Measurements from ENCODE around the gene LYSMD4. TPM values are rescaled to one million over a fixed set of nuclear protein-coding genes. Genes with fewer than 3 reads are reported as not detected.

LYSMD4 gene
- total RNA-seq, 1 donor from 2014 or later = 14.7 TPM

DNA sequence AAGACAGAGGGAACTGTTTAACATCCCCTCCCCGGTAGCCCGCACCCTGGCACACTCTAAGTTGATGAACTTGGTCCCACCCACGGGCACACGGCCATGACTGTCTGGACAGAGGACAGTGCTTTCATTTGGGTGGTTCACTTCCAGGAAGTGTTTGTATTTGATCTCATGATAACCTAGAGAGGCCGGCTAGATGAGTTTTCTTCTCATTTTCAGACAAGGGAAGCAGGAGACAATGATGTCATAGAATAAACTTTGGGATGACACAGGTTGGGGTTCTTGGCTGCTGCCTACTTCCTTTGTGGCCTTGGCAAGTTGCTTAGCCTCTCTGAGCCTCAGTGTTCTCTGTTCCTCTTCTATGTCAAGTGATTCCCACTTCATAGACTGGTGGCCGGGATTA is 16.1 kb upstream of the LYSMD4 start:
- DNase-seq (ENCODE audit: extremely low spot score in 2 of 2) = no peak
- intact Hi-C loops (cut with DNase I) = no loop called here
- H3K9me3 ChIP-seq = no peaks in the 10 kb centered on the region
- H3K36me3 ChIP-seq = no peaks in the 10 kb centered on the region
- H3K4me1 ChIP-seq = no peaks in the 10 kb centered on the region
- no peak overlapping the region for H3K27ac ChIP-seq
- TF ChIP-seq POLR2AphosphoS5 (IDR thresholded peaks at IDR 0.05; ENCODE audit: insufficient read depth in 1 of 2, low read depth in 1 of 2) = peak in 1 of 2 donors; percentile 28
- TF ChIP-seq, protein P1, sequence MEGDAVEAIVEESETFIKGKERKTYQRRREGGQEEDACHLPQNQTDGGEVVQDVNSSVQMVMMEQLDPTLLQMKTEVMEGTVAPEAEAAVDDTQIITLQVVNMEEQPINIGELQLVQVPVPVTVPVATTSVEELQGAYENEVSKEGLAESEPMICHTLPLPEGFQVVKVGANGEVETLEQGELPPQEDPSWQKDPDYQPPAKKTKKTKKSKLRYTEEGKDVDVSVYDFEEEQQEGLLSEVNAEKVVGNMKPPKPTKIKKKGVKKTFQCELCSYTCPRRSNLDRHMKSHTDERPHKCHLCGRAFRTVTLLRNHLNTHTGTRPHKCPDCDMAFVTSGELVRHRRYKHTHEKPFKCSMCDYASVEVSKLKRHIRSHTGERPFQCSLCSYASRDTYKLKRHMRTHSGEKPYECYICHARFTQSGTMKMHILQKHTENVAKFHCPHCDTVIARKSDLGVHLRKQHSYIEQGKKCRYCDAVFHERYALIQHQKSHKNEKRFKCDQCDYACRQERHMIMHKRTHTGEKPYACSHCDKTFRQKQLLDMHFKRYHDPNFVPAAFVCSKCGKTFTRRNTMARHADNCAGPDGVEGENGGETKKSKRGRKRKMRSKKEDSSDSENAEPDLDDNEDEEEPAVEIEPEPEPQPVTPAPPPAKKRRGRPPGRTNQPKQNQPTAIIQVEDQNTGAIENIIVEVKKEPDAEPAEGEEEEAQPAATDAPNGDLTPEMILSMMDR (IDR thresholded peaks at IDR 0.05) = no peak
- no peak for TF ChIP-seq POLR2A (IDR thresholded peaks at IDR 0.05)
- H3K27me3 ChIP-seq = no peaks in the 10 kb centered on the region
- H3K4me3 ChIP-seq = no peak overlapping the region

DNA sequence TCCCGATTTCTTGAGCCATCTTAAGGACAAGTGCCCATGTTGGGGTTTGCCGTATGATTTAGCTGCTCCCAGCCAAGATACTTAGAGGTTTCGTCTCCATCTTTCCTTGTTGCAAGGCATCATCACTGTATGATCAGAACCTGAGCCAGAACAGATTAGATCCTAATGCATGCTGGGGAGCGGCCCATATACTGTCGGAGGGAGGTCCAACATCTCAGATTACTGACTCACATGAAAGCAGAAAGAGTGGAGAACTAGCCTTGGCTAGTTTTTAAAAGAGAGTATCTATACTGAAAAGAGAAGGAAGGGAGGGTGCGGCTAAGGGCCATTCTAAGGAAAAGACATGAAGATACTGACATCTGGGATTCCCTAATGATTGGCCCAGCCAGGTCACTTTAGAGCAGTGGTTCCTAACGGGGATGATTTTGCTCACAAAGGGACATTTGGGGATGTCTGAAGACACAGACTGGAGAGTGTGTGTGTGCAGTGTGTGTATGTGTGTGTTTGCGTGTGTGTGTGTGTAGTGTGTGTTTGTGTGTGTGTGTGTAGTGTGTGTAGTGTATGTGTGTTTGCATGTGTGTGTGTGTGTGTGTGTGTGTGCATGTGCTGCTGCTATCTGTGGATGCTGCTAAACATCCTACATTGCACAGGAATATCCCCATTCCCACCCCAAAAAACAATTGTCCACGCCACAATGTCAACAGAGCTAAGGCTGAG is 12.3 kb upstream of the LYSMD4 start:
- intact Hi-C loops (cut with DNase I) = no loop called here
- H3K4me1 ChIP-seq = no peaks in the 10 kb centered on the region
- H3K27me3 ChIP-seq = no peaks in the 10 kb centered on the region
- no peak overlapping the region for H3K27ac ChIP-seq
- no peaks in the 10 kb centered on the region for H3K36me3 ChIP-seq
- no peaks in the 10 kb centered on the region for H3K9me3 ChIP-seq
- no peak overlapping the region for H3K4me3 ChIP-seq
- DNase-seq (ENCODE audit: extremely low spot score in 2 of 2) = no peak
- TF ChIP-seq POLR2A (IDR thresholded peaks at IDR 0.05) (no peak), POLR2AphosphoS5 (IDR thresholded peaks at IDR 0.05; ENCODE audit: insufficient read depth in 1 of 2, low read depth in 1 of 2) (no peak)
- TF ChIP-seq, protein P1 (IDR thresholded peaks at IDR 0.05) = no peak

DNA sequence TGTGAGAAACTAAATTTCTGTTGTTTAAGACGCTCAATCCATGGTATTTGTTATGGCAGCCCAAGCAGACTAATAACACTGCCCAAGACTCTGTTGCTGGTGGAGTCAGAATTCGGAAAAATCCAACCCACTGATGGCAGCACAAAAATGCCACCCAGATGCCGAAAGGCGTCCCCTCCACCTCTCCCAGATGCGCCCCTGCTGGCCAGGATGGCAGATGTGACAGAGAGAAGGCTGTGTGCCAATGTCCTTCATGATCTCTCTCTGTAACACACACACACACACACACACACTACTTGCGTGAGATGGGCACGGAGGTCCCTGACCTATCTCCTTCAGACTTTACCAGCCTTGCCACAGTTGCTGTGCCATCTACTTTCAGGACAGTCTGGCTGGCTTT is 10.9 kb upstream of the LYSMD4 start:
- Histone ChIP-seq H3K27ac (no peak overlapping the region), H3K4me3 (no peak overlapping the region), H3K27me3 (no peaks in the 10 kb centered on the region), H3K4me1 (no peaks in the 10 kb centered on the region), H3K9me3 (no peaks in the 10 kb centered on the region), H3K36me3 (no peaks in the 10 kb centered on the region)
- TF ChIP-seq POLR2A (IDR thresholded peaks at IDR 0.05) (no peak), POLR2AphosphoS5 (IDR thresholded peaks at IDR 0.05; ENCODE audit: insufficient read depth in 1 of 2, low read depth in 1 of 2) (no peak)
- TF ChIP-seq, protein P1 (IDR thresholded peaks at IDR 0.05) = no peak
- DNase-seq (ENCODE audit: extremely low spot score in 2 of 2) = no peak
- intact Hi-C loops (cut with DNase I) = no loop called here

DNA sequence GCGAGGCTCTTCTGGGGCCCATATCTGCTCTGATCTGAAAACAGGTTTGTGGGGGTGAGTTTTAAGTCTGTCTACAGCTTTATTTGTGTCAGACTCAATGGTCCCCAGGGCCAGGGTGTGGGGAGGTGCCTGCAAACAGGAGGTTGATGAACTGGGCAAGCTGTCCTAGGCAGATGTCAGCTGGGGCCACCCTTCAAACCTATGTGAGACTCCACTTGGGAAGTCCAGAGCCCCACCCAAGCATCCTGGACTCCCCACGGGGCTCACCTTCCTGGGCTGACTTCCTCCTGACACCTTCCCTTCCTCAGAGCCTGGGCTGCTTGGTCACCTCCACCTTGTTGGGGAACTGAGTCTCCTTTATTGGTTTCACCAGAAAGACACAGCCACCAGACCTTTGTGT is 8.6 kb upstream of the LYSMD4 start:
- TF ChIP-seq, protein P1 (IDR thresholded peaks at IDR 0.05) = no peak
- no peak overlapping the region for H3K4me3 ChIP-seq

DNA sequence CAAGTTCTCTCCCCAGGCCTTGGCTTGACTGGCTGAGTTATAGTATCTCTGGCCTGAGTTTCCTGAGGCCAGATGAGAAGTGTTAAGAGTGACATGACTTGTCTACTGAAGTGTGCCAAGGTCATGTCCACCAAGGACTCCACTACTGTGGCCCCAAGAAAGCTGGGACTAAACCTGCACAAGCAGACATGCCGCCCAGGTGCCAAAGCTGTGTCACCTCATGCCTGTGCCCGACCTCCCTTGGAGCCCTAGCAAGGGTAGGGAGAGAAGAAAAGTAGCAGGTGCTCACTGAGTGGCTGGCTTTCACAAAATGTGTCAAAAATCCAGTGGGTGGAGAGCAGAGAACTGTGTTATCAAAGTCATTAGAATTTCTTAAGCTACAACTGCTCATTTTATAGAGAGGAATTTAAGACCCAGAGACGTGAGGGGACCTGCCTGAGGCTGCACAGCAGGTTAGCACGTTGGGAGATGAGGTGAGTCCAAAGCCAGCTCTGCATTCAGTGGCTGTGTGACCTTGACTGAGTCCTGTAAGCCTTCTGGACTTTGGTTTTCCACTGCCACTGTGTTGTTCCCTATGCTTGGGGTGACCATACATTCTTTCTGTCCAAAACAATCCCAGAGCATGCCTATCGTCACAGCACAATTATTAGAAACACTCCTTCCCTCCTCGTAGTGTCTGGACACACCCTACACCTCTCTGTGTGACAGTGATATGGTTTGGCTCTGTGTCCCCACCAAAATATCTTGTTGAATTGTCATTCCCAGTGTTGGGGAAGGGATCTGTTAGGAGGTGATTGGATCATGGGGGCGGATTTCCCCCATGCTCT is 5.0 kb upstream of the LYSMD4 start:
- H3K36me3 ChIP-seq = no peaks in the 10 kb centered on the region
- H3K27me3 ChIP-seq = no peaks in the 10 kb centered on the region
- peak in 1 of 2 donors; percentile 67 for DNase-seq (ENCODE audit: extremely low spot score in 2 of 2)
- no peak overlapping the region for H3K27ac ChIP-seq
- no peaks in the 10 kb centered on the region for H3K9me3 ChIP-seq
- no peak for TF ChIP-seq POLR2AphosphoS5 (IDR thresholded peaks at IDR 0.05; ENCODE audit: insufficient read depth in 1 of 2, low read depth in 1 of 2)
- TF ChIP-seq POLR2A (IDR thresholded peaks at IDR 0.05) = no peak
- H3K4me3 ChIP-seq = no peak overlapping the region
- intact Hi-C loops (cut with DNase I) = no loop called here
- H3K4me1 ChIP-seq = no peaks in the 10 kb centered on the region

More for the DNA sequence above, 8.6 kb upstream of the LYSMD4 start:
- Histone ChIP-seq H3K36me3 (no peaks in the 10 kb centered on the region), H3K9me3 (no peaks in the 10 kb centered on the region), H3K27me3 (no peaks in the 10 kb centered on the region), H3K27ac (no peak overlapping the region), H3K4me1 (no peaks in the 10 kb centered on the region)
- DNase-seq (ENCODE audit: extremely low spot score in 2 of 2) = peak in 1 of 2 donors; percentile 70
- intact Hi-C loops (cut with DNase I) = no loop called here

Data from vagina (tissue), 2 donors.